Brain microvascular endothelial cell (primary cell): Measurements from ENCODE around the gene BAD.

Experiments used
- DNase-seq: peaks from one replicate; pipeline ENCODE4 v3.0.0-alpha.2; 2020
- H3K27ac ChIP-seq: fragments of 250-450 bp; sonication (Bioruptor Pico); 2 replicates; pipeline ENCODE4 v1.5.1; 2020; ENCODE audit warnings: mild to moderate bottlenecking, moderate library complexity
- H3K27me3 ChIP-seq: fragments of 250-450 bp; sonication (Bioruptor Pico); replicated peaks from 2 replicates; pipeline ENCODE4 v1.5.1; 2020; ENCODE audit warnings: mild to moderate bottlenecking
- H3K36me3 ChIP-seq: fragments of 250-450 bp; sonication (Bioruptor Pico); replicated peaks from 2 replicates; pipeline ENCODE4 v1.5.1; 2020; ENCODE audit warnings: mild to moderate bottlenecking
- H3K4me3 ChIP-seq: 2 replicates; pipeline ENCODE4 v1.5.1; 2011; ENCODE audit warnings: low read depth, mild to moderate bottlenecking, control low read depth, low read length, moderate library complexity
- CTCF ChIP-seq: IDR thresholded peaks from 2 replicates; pipeline ENCODE4 v1.5.1; 2011; ENCODE audit warnings: low read depth, mild to moderate bottlenecking, moderate library complexity, low read length, control low read depth, inconsistent platforms; ENCODE audit errors: missing control alignments
- in situ Hi-C: cut with HindIII; loops from 2 replicates; pipeline ENCODE4 v1.10.0; 2017; ENCODE audit warnings: low sequenced_read_pairs, low pct_ligation_motif_present

BAD gene

DNA sequence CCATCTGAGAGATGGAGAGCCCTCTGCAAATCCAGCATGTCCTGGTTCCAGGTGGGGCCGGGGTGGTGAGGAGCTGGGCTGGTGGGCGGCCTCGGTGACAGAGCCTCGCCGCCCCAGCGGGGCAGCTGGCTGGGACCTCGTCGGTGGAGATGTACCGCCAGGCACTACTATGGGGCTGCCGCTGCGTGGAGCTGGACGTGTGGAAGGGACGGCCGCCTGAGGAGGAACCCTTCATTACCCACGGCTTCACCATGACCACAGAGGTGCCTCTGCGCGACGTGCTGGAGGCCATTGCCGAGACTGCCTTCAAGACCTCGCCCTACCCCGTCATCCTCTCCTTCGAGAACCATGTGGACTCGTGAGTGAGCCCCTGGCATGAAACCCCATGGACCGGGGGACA lies 26.1 kb downstream of the BAD start:
- H3K36me3 ChIP-seq, result peaks cover 73% of the 10 kb centered on the region
- no peaks in the 10 kb centered on the region for H3K27me3 ChIP-seq
- H3K4me3 ChIP-seq, result no peak overlapping the region
- in situ Hi-C loops, result no loop called here
- no peak overlapping the region for H3K27ac ChIP-seq
- DNase-seq, result no peak
- no peak for TF ChIP-seq CTCF

- no peaks in the 10 kb centered on the region for H3K27me3 ChIP-seq
- no peak overlapping the region for H3K4me3 ChIP-seq
- H3K36me3 ChIP-seq, result peaks cover 56% of the 10 kb centered on the region
- TF ChIP-seq CTCF, result no peak
- in situ Hi-C loops, result no loop called here
- no peak for DNase-seq
- no peak overlapping the region for H3K27ac ChIP-seq
Observed at GRCh38 chr11:64256300-64256699, 28.2 kb downstream of the BAD start.

- in situ Hi-C loops, result no loop called here
- TF ChIP-seq CTCF, result no peak
Observed at GRCh38 chr11:64255135-64256128, 29.0 kb downstream of the BAD start.

GRCh38 chr11:64254326-64254725 lies 30.1 kb downstream of the BAD start:
- peaks cover 42% of the 10 kb centered on the region for H3K36me3 ChIP-seq
- no peak overlapping the region for H3K4me3 ChIP-seq
- H3K27ac ChIP-seq, result no peak overlapping the region
- in situ Hi-C loops, result no loop called here
- TF ChIP-seq CTCF, result no peak
- no peaks in the 10 kb centered on the region for H3K27me3 ChIP-seq
- no peak for DNase-seq

More at GRCh38 chr11:64255135-64256128, 29.0 kb downstream of the BAD start:
- Histone ChIP-seq H3K4me3 (no peak overlapping the region), H3K36me3 (peaks cover 52% of the 10 kb centered on the region), H3K27me3 (no peaks in the 10 kb centered on the region), H3K27ac (no peak overlapping the region)
- no peak for DNase-seq

DNA sequence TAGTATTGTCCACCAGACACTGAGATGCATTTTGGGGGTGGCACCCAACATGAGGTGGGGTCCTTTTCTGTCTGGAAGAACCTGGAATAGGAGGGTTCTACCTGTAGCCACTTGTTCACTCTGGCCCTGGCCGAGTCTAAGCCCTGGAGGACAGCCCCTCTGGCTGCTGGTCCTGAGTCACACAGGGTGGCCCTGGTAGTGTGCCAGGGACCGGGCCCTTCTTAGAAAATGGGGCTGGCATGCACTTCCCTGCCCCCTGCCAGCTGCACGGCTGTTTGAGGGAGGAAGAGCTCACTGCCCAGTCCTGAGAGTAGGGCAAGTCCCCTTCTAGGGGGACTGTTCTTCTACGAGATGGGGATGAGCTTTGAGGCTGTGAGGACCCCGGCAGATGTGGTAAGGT lies 31.0 kb downstream of the BAD start:
- peaks cover 34% of the 10 kb centered on the region for H3K36me3 ChIP-seq
- H3K27ac ChIP-seq, result no peak overlapping the region
- in situ Hi-C loops, result no loop called here
- no peak for TF ChIP-seq CTCF
- no peaks in the 10 kb centered on the region for H3K27me3 ChIP-seq
- DNase-seq, result no peak
- no peak overlapping the region for H3K4me3 ChIP-seq
